ENCODE measurements around the gene DDX52. TPM values are rescaled to one million over a fixed set of nuclear protein-coding genes. Genes with fewer than 3 reads are reported as not detected.
"Not testable (repeated sequence)": the region's sequence is repeated elsewhere in the genome, so short reads cannot be mapped to it uniquely, and the experiment has no call there.

DDX52 gene
- total RNA-seq, 5 donors from 2014 or later (not counting 1 experiment from before 2014, with no cell fraction given) = 21.6 to 34.0 (median 25.7) TPM

DNA sequence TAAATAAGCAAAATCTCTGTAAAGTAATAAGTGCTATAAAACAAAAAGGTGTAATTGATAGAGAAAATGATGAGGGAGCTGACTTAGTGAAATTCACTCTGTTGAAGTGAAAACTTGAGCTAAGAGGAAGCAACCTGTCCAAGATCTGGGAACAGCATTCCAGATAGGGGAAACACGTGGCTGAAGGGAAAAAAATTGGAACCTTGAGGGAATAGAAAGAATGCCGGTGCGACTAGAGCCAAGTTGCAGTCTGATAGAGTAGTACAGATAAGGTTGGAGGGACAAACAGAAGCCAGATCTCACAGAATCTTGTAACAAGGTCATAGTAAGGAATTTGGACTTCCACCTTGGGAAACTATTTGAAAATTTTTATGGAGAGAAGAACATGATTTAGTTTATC, 623 bp upstream of the DDX52 start:
- H3K36me3 ChIP-seq (ENCODE audit: control insufficient read depth in 2 of 2, extremely low read depth in 1 of 2, insufficient read depth in 1 of 2, low read length in 1 of 2) = peaks cover 0 to 10% of the 10 kb centered on the region in 2 donors
- H3K36me3 Mint-ChIP-seq = peaks cover 17% of the 10 kb centered on the region
- H3K4me1 ChIP-seq (ENCODE audit: control insufficient read depth in 1 of 2, extremely low read depth in 1 of 2, insufficient read depth in 2 of 2, low read length in 2 of 2) = peaks cover 6 to 12% of the 10 kb centered on the region in 2 experiments
- peak overlapping the region in 1 of 2 donors; percentile 90 for H3K4me3 ChIP-seq (ENCODE audit: control insufficient read depth in 1 of 2, extremely low read depth in 1 of 2, low read length in 1 of 2)
- H3K4me3 Mint-ChIP-seq = peak overlapping the region; percentile 95 to 97 (median 96)
- WGBS (ENCODE audit: insufficient coverage) = 82% methylated on average over 2 of the region's 3 CpGs
- no peak overlapping the region for H3K27ac ChIP-seq (ENCODE audit: low read length)
- H3K27ac Mint-ChIP-seq = peak overlapping the region; percentile 29 to 35
- ChIA-PET POLR2A (interaction anchor here in 1 of 2 donors (0.6 kb wide), 1 partner anchor 34 kb away, joined by 3 read pairs; the partner anchor contains the start of gene SYNRG), CTCF (interaction anchor here in 1 of 2 donors (0.6 to 1.1 kb wide), 2 partner anchors 34 to 75 kb away, joined by 3 to 8 read pairs; partner anchors contain the start of gene SYNRG)
- peaks cover 32 to 36% of the 10 kb centered on the region in 2 donors for H3K27me3 Mint-ChIP-seq
- H3K9me3 ChIP-seq = no peaks in the 10 kb centered on the region
- ATAC-seq (replicated peaks in 1 of 4) (no peak), DNase-seq (peak in 1 of 35 experiments; percentile 6)
- peaks cover 9 to 14% of the 10 kb centered on the region in 2 experiments for H3K27me3 ChIP-seq (replicated peaks in 1 of 2; ENCODE audit: control insufficient read depth in 2 of 2, extremely low read depth in 1 of 2, insufficient read depth in 2 of 2, low read length in 1 of 2)
- peaks cover 40 to 43% (median 40%) of the 10 kb centered on the region in 3 donors for H3K4me1 Mint-ChIP-seq
- H3K9me3 Mint-ChIP-seq = no peaks in the 10 kb centered on the region

DNA sequence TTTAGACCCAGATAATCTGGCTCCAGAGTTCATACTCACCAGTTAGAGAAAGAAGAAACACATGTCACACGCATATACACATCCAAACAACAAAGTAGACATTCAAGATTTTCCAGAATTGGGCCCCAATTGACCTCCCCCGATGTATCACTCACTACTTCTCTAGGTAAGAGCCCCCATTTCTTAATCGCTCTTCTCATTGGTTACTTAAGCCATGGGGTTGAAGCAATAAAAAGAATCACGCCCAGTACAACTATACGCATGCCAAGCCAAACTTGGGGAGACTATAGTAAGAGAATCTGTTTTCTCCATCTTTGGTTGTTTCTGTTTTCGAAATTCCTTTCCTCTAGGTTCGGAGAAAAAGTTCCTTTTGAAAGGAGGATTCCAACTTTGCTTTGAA, 565 bp downstream of the DDX52 start:
- peak overlapping the region; percentile 74 for H3K27ac ChIP-seq (ENCODE audit: low read length)
- ChIA-PET CTCF (no interaction called here), POLR2A (no interaction called here)
- peak overlapping the region; percentile 89 to 90 for H3K27ac Mint-ChIP-seq
- H3K36me3 ChIP-seq (ENCODE audit: control insufficient read depth in 2 of 2, extremely low read depth in 1 of 2, insufficient read depth in 1 of 2, low read length in 1 of 2) = peaks cover 0 to 14% of the 10 kb centered on the region in 2 donors
- peak in 1 of 35 experiments; percentile 21 for DNase-seq
- H3K9me3 Mint-ChIP-seq = no peaks in the 10 kb centered on the region
- WGBS (ENCODE audit: insufficient coverage) = 6% methylated on average over 2 of the region's 7 CpGs
- H3K4me1 Mint-ChIP-seq = peaks cover 45% of the 10 kb centered on the region in 3 donors
- peaks cover 6 to 12% of the 10 kb centered on the region in 2 experiments for H3K4me1 ChIP-seq (ENCODE audit: control insufficient read depth in 1 of 2, extremely low read depth in 1 of 2, insufficient read depth in 2 of 2, low read length in 2 of 2)
- H3K9me3 ChIP-seq = no peaks in the 10 kb centered on the region
- peaks cover 23 to 26% of the 10 kb centered on the region in 2 donors for H3K27me3 Mint-ChIP-seq
- H3K4me3 ChIP-seq (ENCODE audit: control insufficient read depth in 1 of 2, extremely low read depth in 1 of 2, low read length in 1 of 2) = peak overlapping the region; percentile 90 to 99
- peaks cover 6 to 9% of the 10 kb centered on the region in 2 experiments for H3K27me3 ChIP-seq (replicated peaks in 1 of 2; ENCODE audit: control insufficient read depth in 2 of 2, extremely low read depth in 1 of 2, insufficient read depth in 2 of 2, low read length in 1 of 2)
- peak overlapping the region; percentile 95 to 97 (median 96) for H3K4me3 Mint-ChIP-seq
- peak; percentile 16 to 53 (median 38) for ATAC-seq (replicated peaks in 1 of 4)
- H3K36me3 Mint-ChIP-seq = peaks cover 26% of the 10 kb centered on the region

DNA sequence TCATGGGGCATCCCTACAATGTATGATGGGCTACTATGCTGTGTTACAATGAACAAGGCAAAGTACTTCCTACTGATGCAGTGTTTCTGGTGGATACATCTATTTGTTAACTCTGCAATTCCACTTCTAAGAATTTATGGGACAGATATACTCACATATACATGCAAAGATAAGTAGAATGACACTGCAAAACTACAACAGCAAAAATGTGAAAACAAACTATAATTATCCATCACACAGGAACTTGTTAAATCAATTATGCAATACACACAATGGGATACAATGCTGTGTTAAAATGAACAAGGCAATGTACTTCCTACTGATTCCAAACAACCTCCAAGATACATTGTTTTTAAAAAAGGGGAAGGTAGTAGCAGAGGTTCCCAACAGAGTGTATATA, 3.2 kb downstream of the DDX52 start:
- Histone ChIP-seq H3K9me3 (no peaks in the 10 kb centered on the region), H3K27ac (ENCODE audit: low read length) (no peak overlapping the region), H3K27me3 (replicated peaks in 1 of 2; ENCODE audit: control insufficient read depth in 2 of 2, extremely low read depth in 1 of 2, insufficient read depth in 2 of 2, low read length in 1 of 2) (peaks cover 0 to 2% of the 10 kb centered on the region in 2 experiments), H3K36me3 (ENCODE audit: control insufficient read depth in 2 of 2, extremely low read depth in 1 of 2, insufficient read depth in 1 of 2, low read length in 1 of 2) (peaks cover 0 to 25% of the 10 kb centered on the region in 2 donors), H3K4me3 (ENCODE audit: control insufficient read depth in 1 of 2, extremely low read depth in 1 of 2, low read length in 1 of 2) (no peak overlapping the region), H3K4me1 (ENCODE audit: control insufficient read depth in 1 of 2, extremely low read depth in 1 of 2, insufficient read depth in 2 of 2, low read length in 2 of 2) (peaks cover 6 to 12% of the 10 kb centered on the region in 2 experiments)
- DNase-seq (no peak), ATAC-seq (replicated peaks in 1 of 4) (no peak)
- Mint-ChIP-seq H3K9me3 (no peaks in the 10 kb centered on the region), H3K27ac (no peak overlapping the region), H3K4me1 (peaks cover 45 to 50% (median 47%) of the 10 kb centered on the region in 3 donors), H3K27me3 (peaks cover 8 to 11% of the 10 kb centered on the region in 2 donors), H3K4me3 (peak overlapping the region in 1 of 3 donors; percentile 28), H3K36me3 (peaks cover 37% of the 10 kb centered on the region)
- POLR2A ChIA-PET = no interaction called here
- CTCF ChIA-PET = no interaction called here

DNA sequence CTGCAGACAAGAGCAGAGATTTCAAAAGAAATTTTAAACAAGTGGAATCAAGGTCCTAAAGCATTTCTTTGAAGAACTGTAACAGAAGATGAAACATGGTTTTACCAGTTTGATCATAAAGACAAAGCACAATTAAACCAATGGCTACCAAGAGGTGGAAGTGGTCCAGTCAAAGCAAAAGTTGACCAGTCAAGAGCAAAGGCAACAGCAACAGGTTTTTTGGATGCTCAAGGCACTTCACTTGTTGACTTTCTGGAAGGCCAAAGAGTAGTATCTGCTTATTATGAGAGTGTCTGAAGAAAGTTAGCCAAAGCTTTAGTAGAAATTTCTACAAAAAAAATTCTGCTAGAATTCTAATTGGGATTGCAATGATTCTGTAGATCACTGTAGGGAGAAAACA, 5.3 kb downstream of the DDX52 start:
- Mint-ChIP-seq H3K36me3 (peaks cover 37% of the 10 kb centered on the region), H3K4me3 (no peak overlapping the region), H3K27ac (no peak overlapping the region), H3K4me1 (peaks cover 28 to 42% (median 36%) of the 10 kb centered on the region in 3 donors), H3K9me3 (no peaks in the 10 kb centered on the region), H3K27me3 (no peaks in the 10 kb centered on the region)
- Histone ChIP-seq H3K27me3 (replicated peaks in 1 of 2; ENCODE audit: control insufficient read depth in 2 of 2, extremely low read depth in 1 of 2, insufficient read depth in 2 of 2, low read length in 1 of 2) (no peaks in the 10 kb centered on the region), H3K4me1 (ENCODE audit: control insufficient read depth in 1 of 2, extremely low read depth in 1 of 2, insufficient read depth in 2 of 2, low read length in 2 of 2) (peaks cover 3 to 8% of the 10 kb centered on the region in 2 experiments), H3K36me3 (ENCODE audit: control insufficient read depth in 2 of 2, extremely low read depth in 1 of 2, insufficient read depth in 1 of 2, low read length in 1 of 2) (peaks cover 0 to 25% of the 10 kb centered on the region in 2 donors), H3K9me3 (no peaks in the 10 kb centered on the region), H3K4me3 (ENCODE audit: control insufficient read depth in 1 of 2, extremely low read depth in 1 of 2, low read length in 1 of 2) (no peak overlapping the region), H3K27ac (ENCODE audit: low read length) (no peak overlapping the region)
- ATAC-seq (replicated peaks in 1 of 4) (no peak), DNase-seq (no peak)
- ChIA-PET POLR2A (no interaction called here), CTCF (no interaction called here)

DNA sequence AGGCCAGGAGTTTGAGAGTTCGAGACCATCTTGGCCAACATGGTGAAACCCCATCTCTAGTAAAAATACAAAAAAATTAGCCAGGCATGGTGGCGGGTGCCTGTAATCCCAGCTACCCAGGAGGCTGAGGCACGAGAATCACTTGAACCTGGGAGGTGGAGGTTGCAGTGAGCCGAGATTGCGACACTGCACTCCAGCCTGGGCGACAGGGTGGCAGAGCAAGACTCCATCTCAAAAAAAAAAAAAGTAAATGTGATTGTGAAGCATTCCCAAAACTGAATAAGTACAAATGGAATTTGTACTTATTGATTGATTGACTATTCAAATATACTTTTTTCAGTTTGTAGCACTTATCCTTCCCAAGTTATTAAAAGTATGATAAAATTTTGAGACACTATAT, 26.8 kb downstream of the DDX52 start:
- CTCF ChIA-PET; POLR2A ChIA-PET; ATAC-seq (replicated peaks in 1 of 4); H3K27ac Mint-ChIP-seq; H3K4me1 Mint-ChIP-seq; H3K9me3 Mint-ChIP-seq; H3K27ac ChIP-seq (ENCODE audit: low read length); H3K4me1 ChIP-seq (ENCODE audit: control insufficient read depth in 1 of 2, extremely low read depth in 1 of 2, insufficient read depth in 2 of 2, low read length in 2 of 2); H3K4me3 Mint-ChIP-seq; DNase-seq; H3K27me3 ChIP-seq (replicated peaks in 1 of 2; ENCODE audit: control insufficient read depth in 2 of 2, extremely low read depth in 1 of 2, insufficient read depth in 2 of 2, low read length in 1 of 2); H3K27me3 Mint-ChIP-seq; H3K4me3 ChIP-seq (ENCODE audit: control insufficient read depth in 1 of 2, extremely low read depth in 1 of 2, low read length in 1 of 2); H3K9me3 ChIP-seq: not testable (repeated sequence)
- H3K36me3 Mint-ChIP-seq = peaks cover 18% of the 10 kb centered on the region
- 100% methylated on average over 3 of the region's 6 CpGs for WGBS (ENCODE audit: insufficient coverage)
- peaks cover 0 to 49% of the 10 kb centered on the region in 2 donors for H3K36me3 ChIP-seq (ENCODE audit: control insufficient read depth in 2 of 2, extremely low read depth in 1 of 2, insufficient read depth in 1 of 2, low read length in 1 of 2)

DNA sequence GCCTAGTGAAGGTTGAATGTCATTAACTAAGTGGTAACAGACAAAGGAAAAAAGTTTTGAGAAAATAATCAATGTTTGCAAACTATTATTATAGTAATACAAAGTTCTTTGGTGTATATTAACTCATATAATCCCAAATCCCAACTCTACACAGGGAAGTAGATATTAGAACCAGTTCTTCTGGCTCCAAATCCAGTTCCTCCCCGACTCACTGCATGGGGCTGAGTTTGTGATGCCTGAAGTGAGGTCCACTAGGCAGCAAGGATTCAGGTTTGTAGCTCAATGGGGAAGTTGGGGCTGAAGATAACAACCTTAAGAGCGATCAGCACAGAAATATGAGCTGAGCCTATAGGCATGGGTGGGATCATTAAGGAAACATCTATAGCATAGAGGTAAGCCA, 28.4 kb downstream of the DDX52 start:
- Histone ChIP-seq H3K36me3 (ENCODE audit: control insufficient read depth in 2 of 2, extremely low read depth in 1 of 2, insufficient read depth in 1 of 2, low read length in 1 of 2) (peaks cover 0 to 36% of the 10 kb centered on the region in 2 donors), H3K27ac (ENCODE audit: low read length) (no peak overlapping the region), H3K9me3 (no peaks in the 10 kb centered on the region), H3K27me3 (replicated peaks in 1 of 2; ENCODE audit: control insufficient read depth in 2 of 2, extremely low read depth in 1 of 2, insufficient read depth in 2 of 2, low read length in 1 of 2) (no peaks in the 10 kb centered on the region), H3K4me3 (ENCODE audit: control insufficient read depth in 1 of 2, extremely low read depth in 1 of 2, low read length in 1 of 2) (no peak overlapping the region), H3K4me1 (ENCODE audit: control insufficient read depth in 1 of 2, extremely low read depth in 1 of 2, insufficient read depth in 2 of 2, low read length in 2 of 2) (peaks cover 0 to 5% of the 10 kb centered on the region in 2 experiments)
- ChIA-PET CTCF (interaction anchor here in 1 of 2 donors (0.9 kb wide), 1 partner anchor 27 kb away, joined by 3 read pairs; no protein-coding TSS in a partner anchor), POLR2A (no interaction called here)
- DNase-seq (no peak), ATAC-seq (replicated peaks in 1 of 4) (no peak)
- Mint-ChIP-seq H3K9me3 (no peaks in the 10 kb centered on the region), H3K27me3 (no peaks in the 10 kb centered on the region), H3K4me1 (peaks cover under 1 to 3% (median 3%) of the 10 kb centered on the region in 3 donors), H3K36me3 (peaks cover 12% of the 10 kb centered on the region), H3K4me3 (no peak overlapping the region), H3K27ac (no peak overlapping the region)
- WGBS (ENCODE audit: insufficient coverage) = 100% methylated on average over 2 of the region's 2 CpGs
